ENCODE results near the gene B3GALT6.
A peak's percentile ranks its signal among the peaks of the same experiment; 100 is the strongest.

Gene B3GALT6

DNA sequence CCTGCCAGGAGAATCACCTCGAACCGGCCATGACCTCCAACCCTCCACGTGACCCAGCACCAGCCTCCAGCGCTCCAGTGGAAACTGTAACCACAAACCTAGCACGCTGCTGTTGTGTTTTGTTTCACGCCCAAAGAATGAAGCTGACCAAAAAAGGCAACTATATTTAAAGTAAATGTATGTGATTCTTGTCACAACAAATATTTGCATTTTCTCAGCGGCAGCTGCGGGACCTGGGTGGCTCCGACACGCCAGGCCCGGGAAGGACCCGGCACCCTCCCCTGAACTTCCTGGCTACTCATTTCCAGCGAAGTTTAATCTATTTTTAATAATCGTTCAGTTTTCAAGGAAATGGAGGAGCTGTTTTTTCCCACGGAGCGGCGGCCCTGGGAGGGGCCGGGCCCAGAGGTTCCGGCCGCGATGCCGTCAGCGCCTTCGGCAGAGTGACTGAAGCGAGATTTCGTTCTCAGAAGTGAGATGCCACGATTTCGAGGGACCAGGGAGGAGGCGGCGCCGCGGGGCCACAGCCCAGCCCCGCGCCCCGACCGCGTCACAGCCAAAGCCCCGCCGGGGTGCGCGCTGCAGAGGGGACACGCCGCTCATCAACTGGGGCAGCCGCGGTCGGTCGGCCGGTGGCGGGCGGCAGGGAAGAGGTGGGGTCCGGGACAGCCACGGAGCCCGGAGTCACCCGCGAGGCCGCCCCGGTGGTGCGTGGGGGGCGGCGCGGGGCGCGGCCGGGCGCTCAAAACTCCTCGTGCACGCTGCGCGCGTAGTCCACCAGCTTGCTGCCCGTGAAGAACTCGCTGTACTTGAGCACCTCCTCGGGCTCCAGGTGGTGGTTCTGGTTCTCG, 15.0 kb upstream of the B3GALT6 start:
- no peak for DNase-seq

DNA sequence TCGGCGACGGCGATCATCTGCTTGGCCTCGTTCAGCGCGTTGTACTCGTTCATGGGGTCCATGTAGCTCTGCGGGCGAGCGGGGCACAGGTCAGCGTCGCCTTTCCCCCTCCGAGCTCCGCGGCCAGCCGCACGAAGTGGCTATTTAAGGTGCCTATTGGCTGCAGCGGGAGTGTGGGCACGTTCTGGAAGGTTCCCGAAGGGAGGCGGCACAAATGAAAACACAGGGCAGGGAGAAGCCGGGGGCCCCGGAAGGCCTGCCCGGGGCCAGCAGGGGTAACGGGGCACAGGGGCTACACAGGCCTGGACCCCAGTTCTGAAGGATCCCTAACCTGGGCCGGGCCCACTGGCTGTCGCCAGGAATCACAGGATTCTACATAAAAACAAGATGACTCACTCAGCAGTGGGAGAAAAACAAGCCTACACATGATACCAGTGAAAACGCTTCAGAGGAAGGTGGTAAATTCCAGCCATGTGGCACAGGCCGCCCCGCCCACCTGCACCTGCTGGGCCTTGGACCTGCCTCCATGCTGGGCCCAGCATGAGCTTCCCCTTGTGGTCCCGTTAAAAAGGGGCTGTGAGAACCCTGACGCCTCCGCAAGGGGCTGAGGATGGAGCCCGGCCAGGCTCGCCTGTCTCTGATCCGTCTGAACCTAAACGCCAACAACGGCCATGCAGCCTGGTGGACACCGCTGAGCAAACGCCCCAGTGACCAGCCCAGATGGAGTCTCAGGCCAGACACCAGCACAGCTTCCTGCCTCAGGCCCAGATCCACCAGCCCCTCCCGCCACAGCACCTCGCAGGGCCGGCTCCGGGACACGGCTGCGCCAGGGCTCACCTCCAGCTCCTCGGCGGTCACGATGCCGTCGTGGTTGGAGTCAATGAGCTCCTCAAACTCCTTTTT, 14.2 kb upstream of the B3GALT6 start:
- DNase-seq = no peak

DNA sequence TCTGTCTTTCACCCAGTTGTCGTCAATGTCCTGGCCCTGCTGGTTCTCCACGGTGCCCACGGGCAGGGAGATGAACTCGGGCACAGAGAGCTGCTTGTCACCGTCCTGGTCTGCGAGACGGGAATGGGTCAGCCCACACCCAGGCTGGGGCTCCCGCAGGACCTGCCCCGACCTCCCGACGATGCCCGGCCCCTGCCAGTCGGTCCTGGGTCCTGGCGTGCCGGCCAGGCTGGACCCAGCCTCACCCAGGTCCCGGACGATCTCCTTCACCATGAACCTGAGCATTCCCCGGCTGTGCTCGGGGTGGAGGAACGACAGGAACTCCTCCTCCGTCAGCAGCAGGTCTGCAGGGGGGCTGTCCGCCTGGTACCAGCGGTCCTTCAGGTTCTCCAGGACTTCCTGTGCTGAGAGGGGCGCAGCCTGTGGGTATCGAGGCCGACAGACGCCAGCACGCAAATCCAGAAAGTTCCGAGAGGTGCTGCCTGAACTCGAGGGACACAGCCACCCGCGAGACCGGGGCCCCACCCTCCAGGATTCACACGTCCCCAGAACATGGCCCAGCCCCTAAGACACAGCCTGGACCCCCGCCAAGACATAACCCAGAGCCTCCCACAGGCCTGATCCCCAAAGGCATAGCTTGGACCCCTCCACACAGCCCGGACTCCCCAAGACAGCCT, 13.4 kb upstream of the B3GALT6 start:
- no peak for DNase-seq

DNA sequence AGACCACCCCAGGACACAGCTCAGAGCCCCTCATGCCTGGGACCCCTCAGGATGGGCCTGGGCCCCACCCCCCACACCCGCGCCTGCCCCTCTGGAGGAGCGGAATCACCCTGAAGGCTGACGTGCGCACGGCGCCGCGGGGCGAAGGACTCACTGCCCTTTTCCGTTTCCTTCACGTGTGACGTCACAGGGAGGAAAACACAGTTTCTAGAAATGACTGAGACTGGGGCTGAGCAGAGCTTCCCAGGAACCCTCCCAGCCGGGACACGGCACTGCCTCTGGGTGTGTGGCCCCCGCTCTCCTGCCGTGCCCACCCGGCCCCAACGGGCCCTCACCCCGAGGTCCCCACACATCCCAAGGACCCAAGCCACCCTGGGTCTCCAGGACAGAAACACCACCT, 12.7 kb upstream of the B3GALT6 start:
- no peak for DNase-seq

DNA sequence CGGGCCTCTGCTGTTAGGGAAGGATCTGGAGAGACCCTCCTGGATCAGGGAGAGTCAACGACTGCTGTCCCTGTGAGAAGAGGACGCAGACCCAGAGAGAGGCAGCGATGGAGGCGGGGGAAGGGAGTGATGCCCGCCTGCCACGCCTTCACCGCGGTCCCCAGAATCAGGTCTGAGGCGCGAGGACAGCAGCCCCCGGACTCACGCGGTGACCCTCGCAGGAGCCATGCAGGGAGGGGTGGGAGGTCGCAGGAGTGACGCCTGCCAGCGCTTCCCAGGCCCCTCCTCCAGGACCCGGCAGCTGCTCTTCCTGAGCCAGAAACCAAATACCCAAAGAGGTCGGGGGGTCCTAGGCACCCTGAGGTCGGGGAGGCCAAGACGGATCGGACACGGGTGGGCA, 11.8 kb upstream of the B3GALT6 start:
- no peak for DNase-seq

DNA sequence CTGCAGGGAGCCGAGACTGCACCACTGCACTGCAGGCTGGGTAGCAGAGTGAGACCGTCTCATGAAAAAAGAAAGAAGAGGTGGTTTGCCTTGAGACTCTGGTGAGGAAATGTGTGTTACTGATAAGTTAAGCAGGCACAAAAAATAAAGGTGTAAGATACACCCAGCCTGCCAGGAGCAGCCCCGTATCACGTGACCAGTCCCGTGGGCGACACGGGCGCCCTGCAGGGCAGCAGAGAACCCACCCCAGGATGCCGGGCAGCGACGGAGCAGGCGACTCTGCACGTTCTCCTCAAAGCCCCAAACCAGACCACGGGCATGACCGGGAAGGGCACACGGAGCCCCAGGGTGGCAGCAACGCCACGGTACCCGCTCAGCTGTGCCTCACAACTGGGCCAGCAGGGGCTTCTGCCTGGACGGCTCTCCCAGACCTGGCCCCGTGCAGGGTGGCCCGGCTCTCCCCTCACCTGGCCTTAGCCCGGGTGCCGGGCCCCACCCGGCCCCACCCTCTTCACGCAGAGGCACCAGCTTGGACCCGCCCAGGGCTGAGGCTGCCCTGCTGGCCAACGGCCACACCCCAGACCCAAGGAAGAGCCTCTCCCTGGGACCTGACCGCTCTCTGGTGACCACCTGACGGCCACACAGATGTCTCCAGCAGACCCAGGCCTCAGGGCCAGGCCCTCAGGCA, 10.0 kb upstream of the B3GALT6 start:
- no peak for DNase-seq

DNA sequence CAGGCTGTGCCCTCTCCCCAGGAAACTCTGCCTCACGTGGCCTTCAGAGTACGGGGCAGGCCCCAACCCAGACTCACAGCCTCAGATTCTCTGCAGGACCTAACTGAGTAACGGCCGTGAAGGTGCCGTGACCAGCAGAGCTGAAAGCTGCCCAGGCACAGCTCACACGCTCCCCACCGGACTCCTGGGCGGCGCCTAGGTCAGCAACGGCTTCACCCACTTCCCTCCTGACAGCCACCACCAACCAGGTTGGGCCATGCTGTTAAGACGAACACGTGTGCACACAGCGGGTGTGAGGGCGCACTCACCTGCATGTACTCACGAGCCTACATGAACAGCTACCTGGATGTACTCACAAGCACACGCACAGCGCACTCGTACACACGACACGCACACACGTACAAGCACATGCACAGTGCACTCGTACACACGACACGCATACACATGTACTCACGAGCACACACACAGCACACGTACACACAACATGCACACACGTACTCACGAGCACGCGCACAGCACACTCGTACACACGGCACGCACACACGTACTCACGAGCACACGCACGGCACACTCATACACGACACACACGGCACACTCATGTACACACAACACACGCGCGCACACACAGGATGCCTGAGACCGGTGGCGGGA, 9.3 kb upstream of the B3GALT6 start:
- DNase-seq = no peak

DNA sequence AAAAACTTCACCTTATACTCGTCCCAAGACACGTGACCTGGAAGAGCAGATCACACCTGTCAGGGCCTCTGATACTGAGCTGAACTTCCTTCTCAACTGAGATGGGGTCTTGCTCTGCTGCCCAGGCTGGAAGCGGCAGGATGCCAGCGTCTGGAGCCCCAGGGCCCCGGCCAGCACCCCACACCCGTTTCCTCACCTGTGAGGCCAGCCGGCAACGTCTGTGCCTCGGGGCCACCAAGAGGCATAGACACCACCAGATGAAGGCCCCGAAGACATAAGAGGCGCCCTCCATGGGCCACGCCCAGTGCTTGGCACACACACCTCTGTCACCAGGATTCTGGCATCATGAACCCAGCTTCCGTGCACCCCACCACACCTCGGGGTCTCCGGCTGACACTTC, 8.7 kb upstream of the B3GALT6 start:
- DNase-seq = no peak

DNA sequence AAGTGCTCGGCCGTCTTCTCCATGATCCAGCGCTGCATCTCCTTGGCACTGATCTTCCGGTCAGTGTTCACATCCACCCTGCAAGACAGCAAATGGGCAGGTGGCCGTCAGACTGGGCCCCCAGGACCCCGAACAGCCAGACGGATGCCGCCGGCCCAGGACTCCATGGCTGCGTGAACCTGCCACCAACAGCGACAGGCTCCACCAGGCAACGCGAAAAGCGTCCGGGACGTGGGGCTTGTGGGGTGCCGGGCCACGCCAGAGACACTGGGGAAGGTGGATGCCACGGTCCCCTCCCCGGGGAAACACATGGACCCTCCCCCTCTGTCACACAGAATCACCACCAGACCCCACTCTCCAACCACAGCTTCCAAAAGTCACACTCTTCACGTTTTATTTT, 8.1 kb upstream of the B3GALT6 start:
- no peak for DNase-seq

DNA sequence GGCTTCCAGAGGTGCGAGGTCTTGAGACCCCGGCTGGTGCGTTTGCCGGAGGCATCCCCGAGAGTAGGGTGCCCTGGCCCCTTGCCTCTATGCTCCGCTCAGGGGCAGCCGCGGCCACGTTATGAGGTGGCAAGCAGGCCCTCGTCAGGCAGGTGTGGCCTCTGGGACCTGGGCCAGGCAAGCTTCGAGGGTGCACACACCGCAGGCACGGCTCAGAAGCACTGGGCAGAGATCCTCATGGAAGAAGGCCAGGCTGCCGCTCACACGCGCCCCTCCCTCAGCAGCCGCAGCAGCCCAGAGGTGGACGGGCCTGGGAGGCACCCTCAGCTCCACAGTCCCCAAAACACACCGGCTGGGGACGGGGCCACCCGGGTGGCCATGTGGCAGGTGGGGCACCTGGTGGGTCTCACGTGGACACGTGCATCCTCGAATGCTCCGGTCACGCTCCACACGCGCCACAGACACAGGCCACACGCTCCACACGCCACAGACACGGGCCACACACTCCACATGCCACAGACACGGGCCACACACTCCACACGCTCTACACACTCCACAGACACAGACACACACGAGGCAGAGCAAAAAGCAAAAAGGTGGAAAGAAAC, 6.7 kb upstream of the B3GALT6 start:
- DNase-seq = peak; percentile 21

DNA sequence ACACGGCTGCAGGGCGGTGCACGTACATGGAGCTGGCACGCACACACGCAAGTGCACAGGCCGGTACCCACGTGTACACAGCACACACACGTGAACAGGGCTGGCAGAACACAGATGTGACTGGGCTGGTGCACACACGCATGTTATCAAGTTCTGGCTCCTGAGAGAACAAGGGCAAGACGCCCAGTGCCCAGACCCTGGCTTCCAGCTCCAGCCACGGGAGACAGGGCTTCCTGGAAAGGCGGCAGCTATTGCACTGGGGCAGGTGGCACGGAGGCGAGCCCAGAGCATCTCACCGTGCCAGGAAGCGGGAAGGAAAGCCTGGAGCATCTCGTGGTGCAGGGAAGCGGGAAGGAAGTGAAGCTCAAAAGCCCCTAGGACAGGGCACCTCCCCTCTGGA, 6.1 kb upstream of the B3GALT6 start:
- no peak for DNase-seq

DNA sequence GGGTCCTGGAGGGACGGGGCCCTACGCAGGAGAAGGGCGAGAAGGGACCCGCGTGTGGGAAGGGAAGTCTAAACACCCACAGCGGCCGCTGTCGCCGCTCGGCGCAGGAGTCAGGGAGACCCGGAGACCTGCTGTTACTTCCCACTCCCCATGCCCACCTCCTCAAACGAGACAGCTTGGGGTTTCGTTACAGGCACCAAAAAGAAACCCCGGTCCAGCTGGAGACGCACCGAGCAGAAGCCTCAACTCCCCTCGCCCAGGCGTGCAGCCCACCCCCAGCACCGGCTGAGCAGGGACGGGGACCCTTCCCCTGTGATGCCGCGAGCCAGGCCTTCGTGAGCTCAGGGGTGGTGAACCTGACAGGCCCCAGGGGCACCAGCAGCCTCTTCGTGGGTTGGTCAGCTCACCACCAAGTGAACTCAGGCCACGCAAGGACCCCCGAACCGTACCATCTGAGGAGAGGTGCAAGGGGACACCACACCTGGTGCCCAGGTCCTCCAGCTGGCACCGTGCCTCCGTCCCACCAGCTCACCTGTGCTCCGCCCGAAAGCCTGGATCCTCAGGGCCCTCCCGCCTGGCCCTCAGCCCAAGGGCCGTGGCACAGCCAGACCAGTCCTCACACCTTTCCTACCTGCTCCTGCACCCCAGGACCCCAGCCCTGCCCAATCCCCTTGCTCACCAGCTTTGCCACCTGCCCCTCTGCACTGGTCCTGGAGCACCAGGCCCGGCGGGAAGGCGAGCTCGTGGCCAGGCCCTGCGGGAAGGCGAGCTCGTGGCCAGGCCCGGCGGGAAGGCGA, 5.3 kb upstream of the B3GALT6 start:
- DNase-seq = no peak

DNA sequence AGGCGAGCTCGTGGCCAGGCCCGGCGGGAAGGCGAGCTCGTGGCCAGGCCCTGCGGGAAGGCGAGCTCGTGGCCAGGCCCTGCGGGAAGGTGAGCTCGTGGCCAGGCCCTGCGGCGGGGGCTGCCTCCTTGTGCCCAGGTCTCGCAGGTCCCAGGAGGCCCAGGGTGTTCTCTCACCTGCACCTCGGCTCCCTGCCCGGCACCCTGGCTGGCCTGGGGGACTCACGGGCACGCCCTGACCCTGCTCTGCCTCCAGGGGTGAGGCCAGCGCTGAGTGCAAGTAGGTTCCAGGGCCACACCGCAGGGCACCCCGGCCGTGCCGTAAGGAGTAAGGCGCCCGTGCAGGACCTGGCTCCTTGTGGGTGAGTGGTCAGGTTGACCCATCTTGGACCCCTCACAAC, 4.7 kb upstream of the B3GALT6 start:
- DNase-seq = no peak

DNA sequence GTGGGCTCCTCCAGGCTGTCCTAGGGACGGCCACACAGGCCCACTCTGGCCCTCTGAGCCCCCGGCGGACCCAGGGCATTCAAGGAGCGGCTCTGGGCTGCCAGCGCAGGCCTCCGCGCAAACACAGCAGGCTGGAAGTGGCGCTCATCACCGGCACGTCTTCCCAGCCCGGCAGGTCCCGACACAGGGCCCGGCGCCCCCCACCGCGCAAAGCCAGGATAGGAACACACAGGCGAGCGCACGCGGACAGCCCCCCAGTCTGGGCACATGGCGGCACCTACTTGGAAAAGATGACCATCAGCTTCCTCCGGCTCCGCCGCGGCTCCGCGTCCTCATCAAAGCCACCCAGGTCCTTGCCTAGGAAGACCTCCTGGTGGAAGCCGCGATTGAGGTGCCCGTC, 3.9 kb upstream of the B3GALT6 start:
- no peak for DNase-seq

DNA sequence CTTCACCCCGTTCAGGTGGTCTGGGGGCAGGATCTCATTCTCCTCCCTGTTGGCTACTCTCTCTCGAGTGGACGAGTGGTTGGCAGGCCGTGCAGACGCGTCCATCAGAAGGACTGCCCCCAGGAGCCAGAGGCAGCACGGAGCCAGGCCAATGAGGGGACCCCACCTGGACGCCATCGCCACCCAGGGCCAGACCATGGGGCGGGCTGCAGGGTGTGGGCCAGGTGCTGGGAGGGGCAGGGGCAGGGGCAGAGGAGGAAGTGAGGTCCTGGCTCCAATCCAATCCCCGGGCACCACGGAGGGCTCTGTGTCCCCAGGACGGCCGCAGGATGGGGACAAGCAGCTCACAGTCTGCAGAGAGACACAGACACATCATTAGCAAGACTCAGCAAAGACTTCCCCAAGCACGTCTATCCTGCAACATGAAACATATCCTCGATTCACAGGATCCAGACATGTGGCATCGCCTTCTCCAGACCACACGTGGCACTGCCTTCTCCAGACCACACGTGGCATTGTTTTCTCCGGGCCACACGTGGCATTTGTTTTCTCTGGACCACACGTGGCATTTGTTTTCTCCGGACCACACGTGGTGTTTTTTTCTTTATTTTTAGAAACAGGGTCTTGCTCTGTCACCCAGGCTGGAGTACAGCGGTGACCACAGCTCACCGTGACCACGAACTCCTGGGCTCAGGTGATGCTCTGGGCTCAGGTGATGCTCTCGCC, 3.3 kb upstream of the B3GALT6 start:
- no peak for DNase-seq

DNA sequence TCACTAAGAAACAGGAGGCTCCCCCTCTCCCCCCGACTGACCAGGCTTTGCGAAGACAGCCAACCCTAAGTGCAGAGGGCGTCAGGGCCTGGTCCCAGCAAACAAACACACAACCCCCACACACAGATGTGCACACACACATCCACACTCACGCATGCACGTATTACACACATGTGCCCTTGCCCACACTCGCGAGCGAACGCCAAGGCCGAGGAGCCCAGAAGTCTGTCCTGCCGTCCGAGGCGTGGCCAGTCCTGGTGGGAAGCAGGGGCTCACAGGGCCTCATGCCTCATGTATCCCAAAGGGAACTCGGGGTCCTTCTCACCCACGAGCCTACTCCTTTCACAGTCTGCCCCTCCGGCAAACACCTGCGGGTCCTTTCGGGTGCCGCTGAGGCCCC, 2.3 kb upstream of the B3GALT6 start:
- no peak for DNase-seq

DNA sequence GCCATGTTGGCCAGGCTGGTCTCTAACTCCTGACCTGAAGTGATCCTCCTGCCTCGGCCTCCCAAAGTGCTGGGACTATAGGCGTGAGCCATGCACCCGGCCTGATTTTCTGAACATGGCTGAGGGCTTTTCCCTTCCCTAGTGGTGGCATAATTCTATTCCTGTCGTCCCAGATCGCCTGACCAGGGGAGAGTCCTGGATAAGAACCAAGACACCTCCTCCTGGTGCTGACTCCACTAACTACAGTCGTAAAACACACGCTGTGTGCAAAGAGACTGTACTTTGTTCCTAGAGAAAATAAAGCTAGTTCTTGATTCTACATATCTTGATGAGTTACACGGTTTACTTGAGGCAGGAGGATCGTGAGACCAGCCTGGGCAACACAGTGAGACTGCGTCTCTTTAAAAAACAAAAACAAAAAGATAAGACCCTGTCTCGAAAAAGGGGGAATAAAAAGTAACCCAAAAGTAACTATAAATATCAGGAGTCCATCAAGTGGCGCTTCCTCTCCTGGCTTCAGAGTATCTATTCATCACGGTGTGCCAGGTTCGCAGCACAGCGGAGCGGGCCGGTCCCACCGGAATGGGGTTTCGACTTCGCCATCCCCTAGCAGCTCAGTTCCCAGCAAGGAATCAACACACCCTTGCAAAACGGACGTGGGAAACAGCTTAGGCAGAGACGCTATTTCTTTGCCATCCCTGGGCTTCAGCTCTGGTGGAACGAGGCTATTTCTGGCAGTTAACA, 1.2 kb upstream of the B3GALT6 start:
- no peak for DNase-seq

DNA sequence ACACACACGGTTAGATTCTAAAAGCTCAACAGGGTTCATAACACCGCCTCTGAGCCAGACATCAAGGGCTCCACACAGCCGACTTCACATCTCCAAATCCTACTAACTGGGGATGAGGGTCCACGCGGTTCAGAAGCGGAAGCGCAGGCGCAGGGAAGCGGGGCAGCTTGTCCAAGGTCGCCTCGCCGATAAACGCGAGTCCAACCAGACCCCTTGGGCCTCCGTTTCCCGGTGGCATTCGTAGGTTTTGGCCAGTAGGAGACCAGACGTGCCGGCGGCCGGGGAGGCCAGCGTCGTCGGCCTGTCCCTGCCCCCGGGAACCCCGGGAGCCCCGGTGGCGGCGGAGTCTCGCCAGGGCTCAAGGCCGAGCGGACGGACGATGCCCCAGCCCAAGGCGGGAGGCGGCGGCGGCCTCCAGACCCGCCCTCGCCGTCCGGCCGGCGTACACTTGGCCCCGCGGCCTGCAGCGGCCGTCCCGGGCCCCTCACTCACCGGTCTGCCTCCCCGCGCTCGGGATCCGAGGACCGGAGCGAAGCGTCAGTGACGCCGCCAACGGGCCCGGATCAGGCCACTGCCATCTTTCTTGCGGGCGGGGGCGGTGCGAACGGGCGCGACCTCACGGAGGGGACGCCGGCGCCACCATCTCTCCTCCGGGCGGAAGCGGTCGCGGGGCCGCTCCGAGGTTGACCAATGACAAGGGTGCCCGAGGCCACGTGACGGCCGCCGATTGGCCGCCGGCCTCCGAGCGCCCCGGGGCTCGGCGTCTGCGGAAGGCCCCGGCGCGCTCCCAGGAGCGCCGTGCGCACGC, 433 bp upstream of the B3GALT6 start, which contains the start of gene SDF4:
SDF4 (minus strand) TSS at position 602 of the 808 bp plus-strand sequence. CDS start 3,229 bp downstream, outside the sequence.
- peak; percentile 90 for DNase-seq
